ENCODE results near the gene MIA3. TPM values are rescaled to one million over a fixed set of nuclear protein-coding genes. Genes with fewer than 3 reads are reported as not detected.

Gene MIA3
- total and polyA plus RNA-seq, 9 of the 15 experiments (the other 6 are each of a cell fraction or from before 2014, with no cell fraction given), result 21.6 to 89.4 (median 40.8) TPM

DNA sequence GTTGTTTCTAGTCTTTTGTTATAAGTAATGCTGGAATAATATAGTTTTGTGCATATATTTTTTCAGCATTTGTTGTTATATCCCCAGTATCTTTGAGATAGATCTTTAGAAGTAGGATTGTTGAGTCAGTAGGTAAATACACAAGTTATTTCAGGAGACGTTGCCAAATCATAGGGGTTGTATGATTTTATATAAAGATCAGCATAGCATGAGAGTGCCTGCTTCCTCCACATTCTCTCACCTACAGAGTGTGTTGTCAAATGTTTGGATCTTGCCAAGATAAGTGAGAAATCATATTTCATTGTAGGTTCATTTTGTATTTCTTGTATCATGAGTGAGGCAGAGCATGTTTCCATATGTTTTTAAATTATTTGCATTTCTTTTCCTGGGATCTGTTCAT is 24.6 kb downstream of the MIA3 start:
- Histone ChIP-seq H3K4me2 (ENCODE audit: insufficient read depth, low read length) (no peak overlapping the region), H3K4me3 (no peak overlapping the region)

More for the DNA sequence above, 24.6 kb downstream of the MIA3 start:
- WGBS (ENCODE audit: insufficient coverage, low coverage, missing lambda C conversion rate), result 70% methylated on average over 1 of the region's 1 CpG
- Histone ChIP-seq H3K27ac (ENCODE audit: extremely low read depth, low read depth, low read length) (no peak overlapping the region; the same call in 2 of the 3 replicates), H3K4me1 (replicated peaks in 1 of 2; ENCODE audit: control insufficient read depth in 2 of 2, insufficient read depth in 2 of 2, low read length in 2 of 2) (no peaks in the 10 kb centered on the region; a peak in 2 of 5 replicates), H3K27me3 (ENCODE audit: control insufficient read depth in 2 of 2, insufficient read depth in 2 of 2, low read length in 2 of 2) (no peaks in the 10 kb centered on the region), H2AFZ (ENCODE audit: low read depth, low read length) (no peak overlapping the region), H3K9me1 (ENCODE audit: control insufficient read depth, insufficient read depth, low read length) (no peaks in the 10 kb centered on the region), H4K20me1 (replicated peaks; ENCODE audit: control insufficient read depth, insufficient read depth, low read length) (no peaks in the 10 kb centered on the region), H3K9me3 (replicated peaks; ENCODE audit: control insufficient read depth, insufficient read depth, low read depth, low read length) (no peaks in the 10 kb centered on the region), H3K79me2 (ENCODE audit: control insufficient read depth, insufficient read depth, low read length) (peaks cover 23% of the 10 kb centered on the region), H3K36me3 (ENCODE audit: control insufficient read depth, insufficient read depth, low read length) (peaks cover 55% of the 10 kb centered on the region; the same call in 2 of the 3 replicates), H3K9ac (ENCODE audit: insufficient read depth in 1 of 2, low read depth in 2 of 2, low read length in 2 of 2) (no peak overlapping the region)
- DNase-seq (ENCODE audit: extremely low read depth in 1 of 4, low spot score in 3 of 4) (no peak), FAIRE-seq (no peak), ATAC-seq (no peak)
- ChIA-PET CTCF (ENCODE audit: low intra/inter-chr PET ratio) (no interaction called here), POLR2A (interaction anchor here (1.5 kb wide), 1 partner anchor 71 kb away, joined by 4 read pairs; no protein-coding TSS in a partner anchor)
- no peak for TF ChIP-seq ZNF561 (CRISPR knock-in tag; conservative IDR thresholded peaks at IDR 0.05)
- no peak for TF ChIP-seq ADNP (tag; IDR thresholded peaks at IDR 0.05)
- no peak for TF ChIP-seq HMG20A (CRISPR knock-in tag; conservative IDR thresholded peaks at IDR 0.05)
- TF ChIP-seq HBP1 (CRISPR knock-in tag; IDR thresholded peaks at IDR 0.05), result no peak
- no peak for TF ChIP-seq ID3 (CRISPR knock-in tag; IDR thresholded peaks at IDR 0.05)
- TF ChIP-seq ID3 (tag; IDR thresholded peaks at IDR 0.05), result no peak
- TF ChIP-seq ZNF311 (CRISPR knock-in tag; IDR thresholded peaks at IDR 0.05), result no peak
- no peak for TF ChIP-seq SUPT5H (IDR thresholded peaks at IDR 0.05)
- TF ChIP-seq DIDO1 (tag; IDR thresholded peaks at IDR 0.05; ENCODE audit: low read depth), result no peak
- no peak for TF ChIP-seq YY1 (IDR thresholded peaks at IDR 0.05; ENCODE audit: borderline replicate concordance in 1 of 3, control insufficient read depth in 1 of 3, extremely low read depth in 1 of 3, insufficient read depth in 3 of 3, insufficient read length in 1 of 3, insufficient replicate concordance in 2 of 3, low read depth in 1 of 3, low read length in 2 of 3)
- no peak for TF ChIP-seq YBX1 (IDR thresholded peaks at IDR 0.05)
- TF ChIP-seq TCF15 (CRISPR knock-in tag; IDR thresholded peaks at IDR 0.05), result no peak
- no peak for TF ChIP-seq RBM14 (IDR thresholded peaks at IDR 0.05; ENCODE audit: borderline replicate concordance, insufficient read depth, low read depth, low read length)
- TF ChIP-seq SRSF1 (IDR thresholded peaks at IDR 0.05; ENCODE audit: low read depth, low read length), result no peak
- in situ Hi-C loops (cut with MboI) (no loop called here), intact Hi-C loops (cut with micrococcal nuclease) (loop anchor here (2.0 to 5.0 kb wide), 2 partner anchors 24 to 440 kb away; partner anchors contain the start of gene MIA3)
- BruUV-seq (replicated peaks), result no TSS peak
